ENCODE results near the gene VSIG8.

The VSIG8 gene

DNA sequence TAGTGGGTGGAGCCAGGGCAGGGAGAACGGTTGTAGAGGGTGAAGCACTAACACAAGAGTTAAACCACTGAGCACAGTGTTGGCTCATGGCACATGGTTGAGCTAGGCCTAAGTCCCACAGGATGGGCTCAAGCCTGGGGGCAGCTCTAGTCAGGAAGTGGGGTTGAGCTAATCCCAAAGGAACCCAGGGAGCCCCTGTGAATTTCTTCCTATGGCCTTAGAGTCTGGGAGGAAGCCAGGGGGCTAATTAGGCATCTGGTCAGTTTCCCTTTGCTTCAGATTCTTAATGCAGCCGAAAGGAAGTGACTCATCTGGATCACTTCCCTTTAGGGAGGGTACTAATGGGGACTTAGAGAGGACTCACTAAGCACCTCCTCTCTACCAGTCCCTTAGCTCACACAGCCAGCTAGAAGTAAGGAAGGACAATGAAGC lies 27.4 kb upstream of the VSIG8 start:
- no peaks in the 10 kb centered on the region for H3K27me3 ChIP-seq (ENCODE audit: insufficient read depth, poor library complexity, severe bottlenecking)
- peak; percentile 75 to 83 for DNase-seq (ENCODE audit: low read depth in 1 of 2, low spot score in 1 of 2)
- H3K4me3 ChIP-seq (replicated peaks; ENCODE audit: insufficient read depth, low read length) = no peak overlapping the region
- H3K27ac ChIP-seq (replicated peaks) = peak overlapping the region; percentile 63
- TF ChIP-seq GABPA (IDR thresholded peaks at IDR 0.05; ENCODE audit: low read depth) (no peak), SPI1 (IDR thresholded peaks at IDR 0.05; ENCODE audit: borderline replicate concordance, low read depth) (peak; percentile 92)
- TF ChIP-seq, protein P1, sequence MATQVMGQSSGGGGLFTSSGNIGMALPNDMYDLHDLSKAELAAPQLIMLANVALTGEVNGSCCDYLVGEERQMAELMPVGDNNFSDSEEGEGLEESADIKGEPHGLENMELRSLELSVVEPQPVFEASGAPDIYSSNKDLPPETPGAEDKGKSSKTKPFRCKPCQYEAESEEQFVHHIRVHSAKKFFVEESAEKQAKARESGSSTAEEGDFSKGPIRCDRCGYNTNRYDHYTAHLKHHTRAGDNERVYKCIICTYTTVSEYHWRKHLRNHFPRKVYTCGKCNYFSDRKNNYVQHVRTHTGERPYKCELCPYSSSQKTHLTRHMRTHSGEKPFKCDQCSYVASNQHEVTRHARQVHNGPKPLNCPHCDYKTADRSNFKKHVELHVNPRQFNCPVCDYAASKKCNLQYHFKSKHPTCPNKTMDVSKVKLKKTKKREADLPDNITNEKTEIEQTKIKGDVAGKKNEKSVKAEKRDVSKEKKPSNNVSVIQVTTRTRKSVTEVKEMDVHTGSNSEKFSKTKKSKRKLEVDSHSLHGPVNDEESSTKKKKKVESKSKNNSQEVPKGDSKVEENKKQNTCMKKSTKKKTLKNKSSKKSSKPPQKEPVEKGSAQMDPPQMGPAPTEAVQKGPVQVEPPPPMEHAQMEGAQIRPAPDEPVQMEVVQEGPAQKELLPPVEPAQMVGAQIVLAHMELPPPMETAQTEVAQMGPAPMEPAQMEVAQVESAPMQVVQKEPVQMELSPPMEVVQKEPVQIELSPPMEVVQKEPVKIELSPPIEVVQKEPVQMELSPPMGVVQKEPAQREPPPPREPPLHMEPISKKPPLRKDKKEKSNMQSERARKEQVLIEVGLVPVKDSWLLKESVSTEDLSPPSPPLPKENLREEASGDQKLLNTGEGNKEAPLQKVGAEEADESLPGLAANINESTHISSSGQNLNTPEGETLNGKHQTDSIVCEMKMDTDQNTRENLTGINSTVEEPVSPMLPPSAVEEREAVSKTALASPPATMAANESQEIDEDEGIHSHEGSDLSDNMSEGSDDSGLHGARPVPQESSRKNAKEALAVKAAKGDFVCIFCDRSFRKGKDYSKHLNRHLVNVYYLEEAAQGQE (IDR thresholded peaks at IDR 0.05; ENCODE audit: insufficient replicate concordance, low read depth) = no peak

DNA sequence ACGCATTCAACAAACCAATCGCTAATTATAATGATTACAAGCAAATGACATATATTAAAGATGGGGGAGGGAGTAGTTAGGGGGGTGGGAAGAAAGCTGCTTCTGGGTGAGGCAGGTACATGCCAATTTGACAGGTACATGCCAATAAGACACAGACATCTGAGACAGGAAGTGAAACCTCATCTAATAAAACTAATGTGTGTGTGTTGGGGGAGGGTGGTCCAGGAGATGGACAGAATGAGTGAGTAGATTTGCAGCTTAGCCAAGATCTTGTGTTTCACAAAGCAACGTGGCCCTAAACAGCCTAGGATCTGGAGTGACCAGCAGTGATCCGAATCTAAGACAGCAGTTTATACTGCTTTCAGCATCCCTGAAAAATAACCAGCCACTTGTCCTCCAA lies 26.7 kb upstream of the VSIG8 start:
- no peak overlapping the region for H3K4me3 ChIP-seq (replicated peaks; ENCODE audit: insufficient read depth, low read length)
- H3K27me3 ChIP-seq (ENCODE audit: insufficient read depth, poor library complexity, severe bottlenecking) = no peaks in the 10 kb centered on the region
- H3K27ac ChIP-seq (replicated peaks) = no peak overlapping the region
- no peak for DNase-seq (ENCODE audit: low read depth in 1 of 2, low spot score in 1 of 2)
- no peak for TF ChIP-seq GABPA (IDR thresholded peaks at IDR 0.05; ENCODE audit: low read depth)
- no peak for TF ChIP-seq SPI1 (IDR thresholded peaks at IDR 0.05; ENCODE audit: borderline replicate concordance, low read depth)
- no peak for TF ChIP-seq POLR2AphosphoS5 (IDR thresholded peaks at IDR 0.05; ENCODE audit: low read depth)
- TF ChIP-seq, protein P1 (IDR thresholded peaks at IDR 0.05; ENCODE audit: insufficient replicate concordance, low read depth) = no peak
- TF ChIP-seq, protein P2, sequence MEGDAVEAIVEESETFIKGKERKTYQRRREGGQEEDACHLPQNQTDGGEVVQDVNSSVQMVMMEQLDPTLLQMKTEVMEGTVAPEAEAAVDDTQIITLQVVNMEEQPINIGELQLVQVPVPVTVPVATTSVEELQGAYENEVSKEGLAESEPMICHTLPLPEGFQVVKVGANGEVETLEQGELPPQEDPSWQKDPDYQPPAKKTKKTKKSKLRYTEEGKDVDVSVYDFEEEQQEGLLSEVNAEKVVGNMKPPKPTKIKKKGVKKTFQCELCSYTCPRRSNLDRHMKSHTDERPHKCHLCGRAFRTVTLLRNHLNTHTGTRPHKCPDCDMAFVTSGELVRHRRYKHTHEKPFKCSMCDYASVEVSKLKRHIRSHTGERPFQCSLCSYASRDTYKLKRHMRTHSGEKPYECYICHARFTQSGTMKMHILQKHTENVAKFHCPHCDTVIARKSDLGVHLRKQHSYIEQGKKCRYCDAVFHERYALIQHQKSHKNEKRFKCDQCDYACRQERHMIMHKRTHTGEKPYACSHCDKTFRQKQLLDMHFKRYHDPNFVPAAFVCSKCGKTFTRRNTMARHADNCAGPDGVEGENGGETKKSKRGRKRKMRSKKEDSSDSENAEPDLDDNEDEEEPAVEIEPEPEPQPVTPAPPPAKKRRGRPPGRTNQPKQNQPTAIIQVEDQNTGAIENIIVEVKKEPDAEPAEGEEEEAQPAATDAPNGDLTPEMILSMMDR (IDR thresholded peaks at IDR 0.05; ENCODE audit: insufficient read depth, low read length) = no peak

DNA sequence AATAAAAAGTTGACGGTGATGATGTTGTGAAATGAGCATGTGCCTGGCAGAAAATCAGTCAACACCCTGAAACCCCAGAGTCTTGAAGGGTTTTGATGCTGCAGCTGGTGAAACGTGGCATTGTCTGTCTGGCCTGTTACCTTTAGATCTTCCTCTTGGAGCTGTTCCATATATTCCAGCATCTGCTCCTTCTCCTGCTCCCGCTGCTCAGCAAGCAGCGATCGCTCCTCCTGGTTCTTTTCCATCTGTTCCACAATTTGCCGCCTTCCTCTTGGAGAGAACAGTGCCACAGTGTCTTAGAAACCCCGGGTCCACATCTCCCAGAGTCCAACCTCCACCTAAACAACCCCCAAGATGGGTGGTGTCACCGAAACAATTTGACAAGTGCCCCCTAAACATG lies 21.8 kb upstream of the VSIG8 start:
- Histone ChIP-seq H3K27ac (replicated peaks) (no peak overlapping the region), H3K4me3 (replicated peaks; ENCODE audit: insufficient read depth, low read length) (no peak overlapping the region), H3K27me3 (ENCODE audit: insufficient read depth, poor library complexity, severe bottlenecking) (no peaks in the 10 kb centered on the region)
- TF ChIP-seq, protein P1 (IDR thresholded peaks at IDR 0.05; ENCODE audit: insufficient replicate concordance, low read depth) = no peak
- TF ChIP-seq SPI1 (IDR thresholded peaks at IDR 0.05; ENCODE audit: borderline replicate concordance, low read depth) (no peak), GABPA (IDR thresholded peaks at IDR 0.05; ENCODE audit: low read depth) (no peak), POLR2AphosphoS5 (IDR thresholded peaks at IDR 0.05; ENCODE audit: low read depth) (no peak)
- TF ChIP-seq, protein P2 (IDR thresholded peaks at IDR 0.05; ENCODE audit: insufficient read depth, low read length) = no peak
- DNase-seq (ENCODE audit: low read depth in 1 of 2, low spot score in 1 of 2) = no peak
